Activated naive CD4-positive, alpha-beta T cell treated with anti-CD3 and anti-CD28 coated beads, Interleukin-2, amount 50 U/mL, for 24 hours (primary cell): ENCODE results near the gene CD69.
"Not testable (repeated sequence)": the region's sequence is repeated elsewhere in the genome, so short reads cannot be mapped to it uniquely, and the experiment has no call there.

Experiments
- H3K27ac Mint-ChIP-seq: one replicate; pipeline ENCODE4 v1.8.0; 2021; ENCODE audit warnings: mild to moderate bottlenecking, mixed read lengths
- H3K27me3 Mint-ChIP-seq: one replicate; pipeline ENCODE4 v1.8.0; 2021; ENCODE audit warnings: mixed read lengths
- H3K36me3 Mint-ChIP-seq: one replicate; pipeline ENCODE4 v1.8.0; 2021; ENCODE audit warnings: mixed read lengths
- H3K4me1 Mint-ChIP-seq: one replicate; pipeline ENCODE4 v1.8.0; 2021; ENCODE audit warnings: mixed read lengths
- H3K4me3 Mint-ChIP-seq: one replicate; pipeline ENCODE4 v1.8.0; 2021; ENCODE audit warnings: mild to moderate bottlenecking, mixed read lengths
- H3K9me3 Mint-ChIP-seq: one replicate; pipeline ENCODE4 v1.8.0; 2021; ENCODE audit warnings: mixed read lengths

The CD69 gene

DNA sequence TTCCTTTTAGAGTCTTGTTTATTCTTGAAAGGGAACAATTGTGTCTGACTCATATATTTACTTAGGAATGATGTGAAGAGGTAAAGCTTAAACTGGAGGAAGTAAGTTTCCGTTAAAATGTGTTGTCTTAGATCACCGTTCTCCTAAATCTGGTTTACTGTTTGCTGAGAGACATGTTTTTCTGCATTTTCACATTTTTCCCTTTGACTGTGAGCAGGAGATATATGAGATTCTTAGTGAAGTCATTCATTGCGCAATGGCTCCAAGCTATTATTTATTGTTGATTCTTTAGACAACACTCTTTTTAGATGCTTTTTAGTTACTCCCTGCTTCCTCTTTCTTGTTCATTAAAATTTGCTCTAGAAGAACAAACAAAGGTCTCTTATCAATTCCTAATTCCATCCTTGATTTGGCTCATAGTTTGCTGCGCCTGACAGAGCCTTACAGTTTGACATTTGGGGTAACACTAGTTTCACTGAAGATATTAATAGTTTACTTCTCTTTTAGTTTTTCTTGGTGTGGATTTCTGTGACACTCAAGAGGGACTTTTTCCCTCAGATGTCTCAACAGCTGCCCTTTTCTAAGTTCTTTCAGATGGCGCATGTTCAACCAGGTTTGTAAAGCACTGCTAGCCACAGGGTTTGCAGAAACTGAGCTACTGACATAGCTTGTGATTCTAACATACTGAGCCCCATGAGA, 39.2 kb downstream of the CD69 start:
- H3K36me3 Mint-ChIP-seq: no peaks in the 10 kb centered on the region
- no peak overlapping the region for H3K4me3 Mint-ChIP-seq
- peaks cover 20% of the 10 kb centered on the region for H3K4me1 Mint-ChIP-seq
- H3K27me3 Mint-ChIP-seq: no peaks in the 10 kb centered on the region
- H3K9me3 Mint-ChIP-seq: no peaks in the 10 kb centered on the region
- no peak overlapping the region for H3K27ac Mint-ChIP-seq

DNA sequence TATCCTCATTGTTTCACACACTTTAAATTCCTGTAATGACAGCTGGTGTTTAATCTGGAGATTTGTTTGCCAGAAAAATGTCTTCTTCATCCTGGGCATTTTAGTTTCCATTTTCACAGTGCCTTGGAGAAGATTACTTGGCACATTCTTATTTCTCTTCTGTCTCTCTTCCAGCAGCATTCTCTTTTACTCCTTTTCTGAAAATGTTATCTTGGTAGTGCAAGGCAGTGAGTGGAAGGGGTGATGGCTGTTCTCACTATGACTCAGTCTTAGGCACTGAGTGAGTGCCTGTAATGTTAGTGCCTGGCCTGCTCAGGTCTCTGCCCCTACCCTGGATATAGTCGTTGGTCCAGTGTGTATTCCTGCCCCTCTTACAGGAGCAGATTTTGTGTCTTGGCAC, 40.9 kb downstream of the CD69 start:
- Mint-ChIP-seq H3K4me1 (peaks cover 31% of the 10 kb centered on the region), H3K27me3 (no peaks in the 10 kb centered on the region), H3K27ac (no peak overlapping the region)

DNA sequence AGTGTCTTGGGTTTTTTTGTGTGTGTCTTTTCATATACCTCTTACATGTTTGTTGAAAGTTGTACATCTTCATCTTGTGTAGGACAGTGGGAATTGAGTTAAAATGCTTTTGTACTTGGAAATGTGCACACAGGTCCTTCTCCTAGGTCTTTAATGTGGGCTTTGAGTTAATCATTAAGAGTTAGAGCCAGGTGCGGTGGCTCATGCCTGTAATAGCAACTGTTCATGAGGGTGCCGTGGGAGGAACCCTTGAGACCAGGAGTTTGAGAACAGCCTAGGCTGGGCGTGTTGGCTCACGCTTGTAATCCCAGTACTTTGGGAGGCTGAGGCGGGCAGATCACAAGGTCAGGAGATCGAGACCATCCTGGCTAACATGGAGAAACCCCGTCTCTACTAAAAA, 41.7 kb downstream of the CD69 start:
- H3K27ac Mint-ChIP-seq: no peak overlapping the region
- peaks cover 31% of the 10 kb centered on the region for H3K4me1 Mint-ChIP-seq
- no peak overlapping the region for H3K4me3 Mint-ChIP-seq
- H3K27me3 Mint-ChIP-seq: no peaks in the 10 kb centered on the region
- H3K36me3 Mint-ChIP-seq: no peaks in the 10 kb centered on the region
- no peaks in the 10 kb centered on the region for H3K9me3 Mint-ChIP-seq

More for the DNA sequence above, 40.9 kb downstream of the CD69 start:
- no peaks in the 10 kb centered on the region for H3K36me3 Mint-ChIP-seq
- no peaks in the 10 kb centered on the region for H3K9me3 Mint-ChIP-seq
- no peak overlapping the region for H3K4me3 Mint-ChIP-seq

DNA sequence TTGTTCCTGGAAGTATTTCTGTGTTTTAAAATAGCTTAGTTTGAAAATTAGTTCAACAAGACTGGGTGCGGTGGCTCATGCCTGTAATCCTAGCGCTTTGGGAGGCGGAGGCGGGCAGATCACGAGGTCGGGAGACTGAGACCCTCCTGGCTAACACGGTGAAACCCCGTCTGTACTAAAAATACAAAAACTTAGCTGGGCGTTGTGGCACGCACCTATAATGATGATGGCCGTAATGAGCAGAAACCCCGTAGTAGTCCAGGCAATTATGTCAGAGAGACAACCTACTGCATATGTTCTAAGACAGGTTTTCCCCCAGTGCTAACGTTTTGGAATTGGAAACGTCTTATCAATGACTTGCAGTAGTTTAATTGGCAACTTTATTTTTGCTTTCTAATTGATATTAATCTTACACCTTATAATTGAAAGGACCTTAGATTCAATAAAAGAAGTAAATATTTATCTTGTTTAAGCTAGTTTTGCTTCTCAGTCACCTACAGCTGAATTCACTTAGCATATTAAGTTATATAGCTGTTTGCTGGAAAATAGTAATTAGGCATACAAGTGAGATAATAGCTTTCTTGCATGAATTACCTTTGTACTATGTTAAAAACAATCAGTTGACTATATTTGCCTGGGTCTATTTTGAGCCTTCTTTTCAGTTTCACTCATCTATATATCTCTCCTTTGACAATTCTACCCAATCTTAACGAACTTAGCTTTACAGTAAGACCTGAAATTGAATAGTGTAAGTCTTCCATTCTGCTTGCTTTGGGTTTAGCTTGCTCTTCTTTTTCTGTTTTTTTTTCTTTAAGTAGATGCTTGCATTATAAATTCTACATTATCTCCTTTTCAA, 43.4 kb downstream of the CD69 start:
- Mint-ChIP-seq H3K27me3 (no peaks in the 10 kb centered on the region), H3K27ac (no peak overlapping the region), H3K36me3 (no peaks in the 10 kb centered on the region), H3K4me1 (peaks cover 37% of the 10 kb centered on the region), H3K4me3 (no peak overlapping the region), H3K9me3 (no peaks in the 10 kb centered on the region)

DNA sequence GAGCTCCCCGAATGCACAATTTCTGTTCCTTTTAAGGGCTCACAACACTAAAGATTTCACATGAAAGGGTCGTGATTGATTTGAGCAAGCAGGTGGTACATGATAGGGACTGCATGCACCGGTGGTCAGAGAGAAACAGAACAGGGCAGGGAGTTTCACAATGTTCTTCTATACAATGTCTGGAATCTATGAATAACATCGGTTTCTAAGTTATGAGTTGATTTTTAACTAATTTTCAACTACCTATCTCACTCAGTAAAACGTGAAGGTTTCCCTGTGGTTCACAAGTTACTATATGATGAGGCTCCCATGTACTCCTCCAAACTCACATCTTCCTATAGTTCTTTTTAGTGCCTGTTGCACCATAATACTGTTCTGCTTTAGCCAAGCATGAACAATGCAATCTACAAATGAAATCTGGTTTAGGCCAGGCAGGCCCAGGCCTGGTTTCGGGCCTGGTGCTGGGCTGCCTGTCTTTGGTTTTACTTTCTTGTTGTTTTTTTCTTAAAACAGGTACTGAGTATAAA, 47.6 kb downstream of the CD69 start:
- H3K27ac Mint-ChIP-seq, H3K27me3 Mint-ChIP-seq, H3K9me3 Mint-ChIP-seq, H3K36me3 Mint-ChIP-seq, H3K4me3 Mint-ChIP-seq: not testable (repeated sequence)
- H3K4me1 Mint-ChIP-seq: peaks cover 48% of the 10 kb centered on the region

DNA sequence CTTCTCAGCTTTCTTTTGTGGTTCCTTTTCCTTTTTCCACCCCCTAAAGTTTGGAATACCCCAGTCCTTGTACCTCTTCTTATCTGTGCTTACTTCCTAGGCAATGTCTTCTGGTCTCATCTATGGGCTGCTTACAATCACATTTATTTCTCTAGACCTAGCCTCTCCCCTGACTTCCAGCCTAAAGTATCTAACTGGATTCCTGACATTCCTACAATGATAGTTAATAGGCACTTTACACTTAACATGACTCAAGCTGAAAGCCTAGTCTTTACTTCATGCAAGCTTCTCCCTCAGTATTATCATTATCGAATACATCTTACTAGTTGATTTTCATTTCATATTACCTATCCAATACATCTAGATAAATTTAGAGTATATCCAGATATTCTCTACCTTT, 49.0 kb downstream of the CD69 start:
- no peaks in the 10 kb centered on the region for H3K27me3 Mint-ChIP-seq
- peaks cover 3% of the 10 kb centered on the region for H3K36me3 Mint-ChIP-seq
- no peak overlapping the region for H3K4me3 Mint-ChIP-seq
- peaks cover 61% of the 10 kb centered on the region for H3K4me1 Mint-ChIP-seq
- H3K9me3 Mint-ChIP-seq: no peaks in the 10 kb centered on the region
- H3K27ac Mint-ChIP-seq: peak overlapping the region; percentile 89

DNA sequence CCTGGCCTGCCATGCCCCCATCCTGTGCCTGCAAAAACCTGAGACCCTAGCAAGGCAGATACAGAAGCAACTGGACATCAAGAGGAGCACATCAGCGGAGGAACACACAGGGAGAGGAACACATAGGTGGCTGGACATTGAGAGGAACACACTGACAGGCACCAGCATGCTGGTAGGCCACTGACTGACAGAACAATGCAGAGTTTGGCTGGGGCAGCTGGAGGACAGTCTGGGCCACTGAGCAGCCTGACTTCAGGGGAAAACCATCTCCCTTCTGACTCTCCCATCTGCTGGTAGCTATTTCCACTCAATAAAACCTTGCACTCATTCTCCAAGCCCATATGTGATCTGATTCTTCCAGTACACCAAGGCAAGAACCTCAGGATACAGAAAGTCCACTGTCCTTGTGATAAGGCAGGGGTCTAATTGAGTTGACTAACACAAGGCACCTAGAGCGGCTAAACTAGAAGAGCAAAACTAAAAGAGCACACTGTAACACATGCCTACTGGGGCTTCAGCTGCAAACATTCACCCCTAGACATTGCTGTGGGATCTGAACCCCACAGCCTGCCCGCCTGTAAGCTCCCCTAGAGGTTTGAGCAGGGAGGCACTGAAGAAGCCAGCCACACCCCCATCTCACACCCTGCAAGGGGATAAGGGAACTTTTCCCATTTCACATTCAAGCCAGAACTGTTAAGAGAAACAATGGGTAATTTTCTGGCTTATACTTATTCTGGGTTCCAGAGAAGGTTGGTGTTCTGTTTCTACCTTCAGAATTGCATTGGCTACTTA, 49.9 kb downstream of the CD69 start:
- Mint-ChIP-seq H3K9me3 (peaks cover 6% of the 10 kb centered on the region), H3K27ac (peak overlapping the region; percentile 70), H3K27me3 (no peaks in the 10 kb centered on the region), H3K36me3 (peaks cover 9% of the 10 kb centered on the region), H3K4me1 (peaks cover 63% of the 10 kb centered on the region), H3K4me3 (no peak overlapping the region)

DNA sequence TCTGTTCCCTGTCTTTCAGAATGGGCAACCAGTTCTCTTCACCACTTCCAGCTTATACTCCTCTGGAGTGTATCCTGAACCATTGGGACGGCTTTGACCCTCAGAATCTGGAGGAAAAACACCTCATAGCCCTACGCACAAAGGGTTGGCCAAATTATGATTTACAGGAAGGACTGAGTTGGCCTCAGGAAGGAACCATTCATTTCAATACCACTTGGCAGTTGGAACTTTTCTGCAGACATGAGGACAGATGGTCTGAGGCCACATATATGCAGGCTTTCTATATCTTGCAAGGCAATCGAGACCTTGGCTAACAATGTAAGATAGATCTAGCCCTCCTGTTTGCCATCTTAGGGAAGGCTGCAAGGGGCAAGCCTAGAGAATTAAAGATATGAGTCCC, 51.8 kb downstream of the CD69 start:
- Mint-ChIP-seq H3K27me3 (no peaks in the 10 kb centered on the region), H3K36me3 (peaks cover 11% of the 10 kb centered on the region), H3K4me1 (peaks cover 73% of the 10 kb centered on the region), H3K4me3 (no peak overlapping the region), H3K27ac (no peak overlapping the region), H3K9me3 (peaks cover 12% of the 10 kb centered on the region)

DNA sequence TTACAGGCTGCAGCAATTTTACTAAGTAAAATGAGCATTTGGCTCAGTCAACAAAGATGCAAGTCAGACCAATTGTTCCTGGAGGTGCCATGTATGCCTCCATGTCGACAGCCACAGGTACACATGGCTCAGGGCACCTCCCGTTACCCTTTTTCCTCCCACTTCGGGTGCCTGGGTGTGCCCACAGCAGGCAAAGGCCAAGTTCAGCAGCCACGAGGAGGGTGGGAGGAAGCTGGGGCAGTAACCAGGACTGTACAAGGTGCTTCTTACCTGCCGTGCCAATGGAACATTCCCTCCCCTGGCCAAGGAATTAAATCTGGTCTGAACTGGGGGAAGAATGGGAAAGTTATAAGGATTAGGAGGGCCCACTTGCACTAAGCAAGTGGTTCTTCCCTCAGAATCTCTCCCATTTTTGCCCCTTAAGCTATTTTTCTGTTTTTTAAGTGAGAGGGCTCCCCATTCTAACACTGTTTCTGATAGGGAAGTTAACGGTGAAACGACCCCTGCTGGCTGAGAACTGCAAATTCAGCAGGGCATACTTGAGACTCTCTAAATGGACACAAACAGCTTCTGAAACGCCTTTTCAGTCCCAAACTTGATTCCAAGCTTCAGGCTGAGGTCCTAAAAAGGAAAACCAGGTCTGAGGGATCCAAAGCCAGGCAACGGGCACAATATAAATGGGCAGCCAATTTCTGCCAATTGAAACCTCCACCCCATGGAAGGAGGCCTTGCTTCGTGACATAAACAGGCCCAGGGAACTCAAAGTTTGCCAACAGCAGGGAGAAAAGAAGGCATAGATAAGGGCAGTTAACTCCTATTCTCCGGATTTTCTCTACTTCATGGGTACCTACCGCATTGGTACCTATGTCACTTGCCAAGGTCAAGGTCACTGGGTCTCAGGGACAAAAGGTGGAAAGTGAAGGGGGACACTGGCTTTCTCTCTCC, 52.6 kb downstream of the CD69 start:
- peaks cover 72% of the 10 kb centered on the region for H3K4me1 Mint-ChIP-seq
- no peaks in the 10 kb centered on the region for H3K27me3 Mint-ChIP-seq

DNA sequence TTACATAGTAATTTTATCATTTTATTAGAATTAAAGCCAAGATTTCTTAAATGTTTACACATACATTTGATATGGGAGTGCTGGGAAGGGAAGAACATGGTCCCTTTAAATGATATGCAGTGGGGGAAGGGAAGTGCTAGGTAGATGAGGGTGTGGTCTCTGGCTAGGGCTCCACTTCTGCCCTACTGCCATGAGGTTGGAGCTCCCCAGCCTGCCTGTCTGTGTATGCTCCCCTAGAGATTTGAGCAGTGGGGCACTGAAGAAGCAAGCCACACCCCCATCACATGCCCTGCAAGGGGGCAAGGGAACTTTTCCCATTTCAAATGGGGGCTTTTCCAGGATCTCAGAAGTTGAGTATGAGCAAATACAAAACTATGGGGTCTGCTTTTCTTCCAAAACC, 53.3 kb downstream of the CD69 start:
- no peaks in the 10 kb centered on the region for H3K27me3 Mint-ChIP-seq
- peak overlapping the region; percentile 88 for H3K27ac Mint-ChIP-seq
- H3K4me1 Mint-ChIP-seq: peaks cover 78% of the 10 kb centered on the region
- peak overlapping the region; percentile 78 for H3K4me3 Mint-ChIP-seq
- H3K9me3 Mint-ChIP-seq: peaks cover 12% of the 10 kb centered on the region
- peaks cover 11% of the 10 kb centered on the region for H3K36me3 Mint-ChIP-seq

More for the DNA sequence above, 52.6 kb downstream of the CD69 start:
- H3K36me3 Mint-ChIP-seq: peaks cover 11% of the 10 kb centered on the region
- H3K27ac Mint-ChIP-seq: peak overlapping the region; percentile 88
- peak overlapping the region; percentile 78 for H3K4me3 Mint-ChIP-seq
- H3K9me3 Mint-ChIP-seq: peaks cover 12% of the 10 kb centered on the region

DNA sequence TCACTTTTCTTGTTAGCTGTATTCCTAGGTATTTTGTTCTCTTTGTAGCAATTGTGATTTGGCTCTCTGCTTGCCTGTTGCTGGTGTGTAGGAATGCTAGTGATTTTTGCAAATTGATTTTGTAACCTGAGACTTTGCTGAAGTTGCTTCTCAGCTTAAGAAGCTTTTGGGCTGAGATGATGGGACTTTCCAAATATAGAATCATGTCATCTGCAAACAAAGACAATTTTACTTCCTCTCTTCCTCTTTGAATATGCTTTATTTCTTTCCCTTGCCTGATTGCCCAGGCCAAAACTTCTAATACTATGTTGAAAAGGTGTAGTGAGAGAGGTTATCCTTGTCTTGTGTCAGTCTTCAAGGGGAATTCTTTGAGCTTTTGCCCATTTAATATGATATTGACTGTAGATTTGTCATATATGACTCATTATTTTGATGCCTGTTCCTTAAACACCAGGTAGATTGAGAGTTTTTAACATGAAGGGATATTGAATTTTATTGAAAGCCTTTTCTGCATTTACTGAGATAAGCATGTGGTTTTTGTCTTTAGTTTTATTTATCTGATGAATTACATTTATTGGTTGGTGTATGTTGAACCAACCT, 54.5 kb downstream of the CD69 start:
- H3K27me3 Mint-ChIP-seq: no peaks in the 10 kb centered on the region
- H3K9me3 Mint-ChIP-seq: peaks cover 13% of the 10 kb centered on the region
- peaks cover 13% of the 10 kb centered on the region for H3K36me3 Mint-ChIP-seq
- H3K27ac Mint-ChIP-seq: peak overlapping the region; percentile 89
- peaks cover 80% of the 10 kb centered on the region for H3K4me1 Mint-ChIP-seq
- H3K4me3 Mint-ChIP-seq: peak overlapping the region; percentile 49

DNA sequence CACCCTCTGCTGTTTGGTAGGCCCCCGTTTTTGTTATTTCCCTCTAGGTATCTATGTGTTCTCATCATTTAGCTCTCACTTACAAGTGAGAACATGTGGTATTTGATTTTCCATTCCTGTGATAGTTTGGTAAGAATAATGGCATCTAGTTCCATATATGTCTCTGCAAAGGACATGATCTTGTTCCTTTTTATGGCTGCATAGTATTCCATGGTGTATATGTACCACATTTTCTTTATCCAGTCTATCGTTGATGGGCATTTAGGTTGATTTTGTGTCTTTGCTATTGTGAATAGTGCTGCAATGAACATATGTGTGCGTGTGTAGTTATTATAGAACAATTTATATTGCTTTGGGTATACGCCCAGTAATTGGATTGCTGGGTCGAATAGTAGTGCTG, 56.1 kb downstream of the CD69 start:
- H3K4me3 Mint-ChIP-seq, H3K27me3 Mint-ChIP-seq: not testable (repeated sequence)
- Mint-ChIP-seq H3K36me3 (peaks cover 13% of the 10 kb centered on the region), H3K4me1 (peaks cover 85% of the 10 kb centered on the region), H3K9me3 (peaks cover 20% of the 10 kb centered on the region), H3K27ac (peak overlapping the region; percentile 84)
